Trophoblast cell (in vitro differentiated cells and primary cell): Measurements from ENCODE around the gene RNF175.

Experiments
- DNase-seq, 2 donors: peaks; one replicate each; pipeline ENCODE4 v3.0.0-alpha.2; 2016
- H2AFZ ChIP-seq: 2 replicates; pipeline ENCODE4 v1.6.1; 2013; ENCODE audit warnings: low read length, moderate library complexity, mild to moderate bottlenecking; ENCODE audit not compliant: insufficient read depth, poor library complexity
- H2AK5ac ChIP-seq: 2 replicates; pipeline ENCODE4 v1.6.1; 2013; ENCODE audit warnings: mild to moderate bottlenecking, low read length
- H2BK120ac ChIP-seq: 2 replicates; pipeline ENCODE4 v1.6.1; 2013; ENCODE audit warnings: low read length, mild to moderate bottlenecking, moderate library complexity; ENCODE audit not compliant: insufficient read depth, poor library complexity
- H2BK12ac ChIP-seq: 2 replicates; pipeline ENCODE4 v1.6.1; 2013; ENCODE audit warnings: mild to moderate bottlenecking, low read length, moderate library complexity
- H2BK5ac ChIP-seq: 2 replicates; pipeline ENCODE4 v1.6.1; 2013; ENCODE audit warnings: low read length, low read depth, moderate library complexity, mild to moderate bottlenecking; ENCODE audit not compliant: poor library complexity
- H3K14ac ChIP-seq: 2 replicates; pipeline ENCODE4 v1.6.1; 2013; ENCODE audit warnings: mild to moderate bottlenecking, low read length
- H3K18ac ChIP-seq: 2 replicates; pipeline ENCODE4 v1.6.1; 2013; ENCODE audit warnings: mild to moderate bottlenecking, low read length
- H3K23ac ChIP-seq: 2 replicates; pipeline ENCODE4 v1.6.1; 2013; ENCODE audit warnings: low read length
- H3K27ac ChIP-seq: 2 replicates; pipeline ENCODE4 v1.5.1; 2013; ENCODE audit warnings: low read depth, mild to moderate bottlenecking, inconsistent platforms, low read length, moderate library complexity
- H3K27me3 ChIP-seq: 2 replicates; pipeline ENCODE4 v1.6.1; 2013; ENCODE audit warnings: inconsistent platforms, mild to moderate bottlenecking, low read length, moderate library complexity; ENCODE audit not compliant: insufficient read depth
- H3K36me3 ChIP-seq, 2 experiments: 1 replicate in 1 of 2; 2 replicates in 1 of 2; pipeline ENCODE4 v1.6.1; 2013; ENCODE audit warnings: low read length in 2 of 2, mild to moderate bottlenecking in 2 of 2, moderate library complexity in 1 of 2; ENCODE audit not compliant: insufficient read depth in 2 of 2, control insufficient read depth in 1 of 2
- H3K4ac ChIP-seq: 2 replicates; pipeline ENCODE4 v1.6.1; 2013; ENCODE audit warnings: low read depth, mild to moderate bottlenecking, low read length, moderate library complexity
- H3K4me1 ChIP-seq, 2 experiments: 1 replicate in 1 of 2; 2 replicates in 1 of 2; pipeline ENCODE4 v1.6.1; 2013; ENCODE audit warnings: low read length in 2 of 2, mild to moderate bottlenecking in 2 of 2, moderate library complexity in 1 of 2; ENCODE audit not compliant: insufficient read depth in 2 of 2, control insufficient read depth in 1 of 2
- H3K4me2 ChIP-seq: 2 replicates; pipeline ENCODE4 v1.6.1; 2013; ENCODE audit warnings: inconsistent platforms, mild to moderate bottlenecking, low read length, moderate library complexity
- H3K4me3 ChIP-seq: 2 replicates; pipeline ENCODE4 v1.5.1; 2013; ENCODE audit warnings: mild to moderate bottlenecking, low read depth, low read length, inconsistent platforms
- H3K79me1 ChIP-seq: one replicate; pipeline ENCODE4 v1.6.1; 2013; ENCODE audit warnings: low read length
- H3K79me2 ChIP-seq: 2 replicates; pipeline ENCODE4 v1.6.1; 2013; ENCODE audit warnings: low read length, mild to moderate bottlenecking; ENCODE audit not compliant: control insufficient read depth, insufficient read depth, poor library complexity
- H3K9ac ChIP-seq: 2 replicates; pipeline ENCODE4 v1.6.1; 2013; ENCODE audit warnings: mild to moderate bottlenecking, low read length
- H3K9me3 ChIP-seq: 2 replicates; pipeline ENCODE4 v1.6.1; 2013; ENCODE audit warnings: low read depth, mild to moderate bottlenecking, control low read depth, inconsistent platforms, low read length; ENCODE audit not compliant: insufficient read depth
- H4K12ac ChIP-seq: 2 replicates; pipeline ENCODE4 v1.6.1; 2013; ENCODE audit warnings: low read depth, mild to moderate bottlenecking, low read length, moderate library complexity
- H4K8ac ChIP-seq: 2 replicates; pipeline ENCODE4 v1.6.1; 2013; ENCODE audit warnings: low read depth, mild to moderate bottlenecking, low read length, moderate library complexity
- H4K91ac ChIP-seq: one replicate; pipeline ENCODE4 v1.6.1; 2013; ENCODE audit warnings: low read depth, mild to moderate bottlenecking, low read length, moderate library complexity
- WGBS: extraction: QIAGEN DNeasy Blood & Tissue Kit; methylation state at CpG from one replicate; pipeline ENCODE4 v1.1.7; 2013; ENCODE audit warnings: missing lambda C conversion rate; ENCODE audit not compliant: insufficient read length, insufficient coverage; ENCODE audit errors: extremely low coverage; 5-methylcytosine and 5-hydroxymethylcytosine counted together

RNF175 gene

DNA sequence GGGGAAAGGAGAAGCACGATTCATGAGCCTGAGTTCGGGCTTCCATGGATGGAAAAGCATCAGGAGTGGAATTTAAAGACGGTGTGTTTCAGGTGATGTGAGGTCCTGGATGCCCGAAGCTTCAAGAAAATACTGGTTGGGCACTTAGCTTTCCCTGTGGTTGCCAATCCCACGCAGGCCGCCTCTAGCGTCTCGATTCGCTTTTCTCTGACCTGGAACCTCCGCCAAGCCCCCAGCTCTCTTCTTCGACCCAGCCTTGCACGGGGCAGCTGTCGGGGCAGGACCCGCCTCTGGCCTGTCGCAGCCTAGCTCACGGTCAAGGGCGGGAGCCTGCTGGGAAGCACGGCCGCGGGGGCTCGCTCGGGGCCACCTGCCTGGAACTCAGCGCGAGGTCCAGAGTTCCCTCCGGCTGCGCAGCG lies 76.1 kb downstream of the RNF175 start:
- Histone ChIP-seq H3K79me1 (no peaks in the 10 kb centered on the region), H3K27me3 (peaks cover 21% of the 10 kb centered on the region), H3K14ac (no peak overlapping the region), H4K12ac (no peak overlapping the region), H3K23ac (no peak overlapping the region), H3K4ac (no peak overlapping the region), H3K36me3 (no peaks in the 10 kb centered on the region), H3K27ac (no peak overlapping the region), H3K4me1 (peaks cover 11 to 13% of the 10 kb centered on the region in 2 experiments), H2BK5ac (no peak overlapping the region), H4K8ac (no peak overlapping the region), H4K91ac (no peak overlapping the region), H3K4me2 (peak overlapping the region; percentile 94), H3K79me2 (no peaks in the 10 kb centered on the region), H2AK5ac (no peak overlapping the region), H3K4me3 (peak overlapping the region; percentile 61), H2BK120ac (no peak overlapping the region), H2AFZ (peak overlapping the region; percentile 57), H3K9me3 (peaks cover 5% of the 10 kb centered on the region), H2BK12ac (no peak overlapping the region), H3K9ac (no peak overlapping the region), H3K18ac (no peak overlapping the region)
- no CpG with 5 or more reads among the region's 27 CpGs for WGBS
- no peak for DNase-seq

- peaks cover 1% of the 10 kb centered on the region for H3K9me3 ChIP-seq
- H3K27me3 ChIP-seq: peaks cover 13% of the 10 kb centered on the region
- H3K79me2 ChIP-seq: no peaks in the 10 kb centered on the region
- no peak overlapping the region for H3K14ac ChIP-seq
- H3K18ac ChIP-seq: no peak overlapping the region
- H2BK12ac ChIP-seq: no peak overlapping the region
- no peaks in the 10 kb centered on the region for H3K79me1 ChIP-seq
- H3K4me1 ChIP-seq: peaks cover 6 to 8% of the 10 kb centered on the region in 2 experiments
- no peak overlapping the region for H3K27ac ChIP-seq
- H2AK5ac ChIP-seq: no peak overlapping the region
- no peak for DNase-seq
- no peak overlapping the region for H3K23ac ChIP-seq
- H3K36me3 ChIP-seq: no peaks in the 10 kb centered on the region
- H4K91ac ChIP-seq: no peak overlapping the region
- no peak overlapping the region for H3K4me2 ChIP-seq
- no CpG with 5 or more reads among the region's 6 CpGs for WGBS
- H3K4ac ChIP-seq: no peak overlapping the region
- no peak overlapping the region for H4K12ac ChIP-seq
- no peak overlapping the region for H3K4me3 ChIP-seq
- H2AFZ ChIP-seq: no peak overlapping the region
- no peak overlapping the region for H2BK120ac ChIP-seq
- no peak overlapping the region for H4K8ac ChIP-seq
- no peak overlapping the region for H2BK5ac ChIP-seq
- H3K9ac ChIP-seq: no peak overlapping the region
These were observed 80.3 kb downstream of the RNF175 start for GRCh38 chr4:153679486-153679885.

DNA sequence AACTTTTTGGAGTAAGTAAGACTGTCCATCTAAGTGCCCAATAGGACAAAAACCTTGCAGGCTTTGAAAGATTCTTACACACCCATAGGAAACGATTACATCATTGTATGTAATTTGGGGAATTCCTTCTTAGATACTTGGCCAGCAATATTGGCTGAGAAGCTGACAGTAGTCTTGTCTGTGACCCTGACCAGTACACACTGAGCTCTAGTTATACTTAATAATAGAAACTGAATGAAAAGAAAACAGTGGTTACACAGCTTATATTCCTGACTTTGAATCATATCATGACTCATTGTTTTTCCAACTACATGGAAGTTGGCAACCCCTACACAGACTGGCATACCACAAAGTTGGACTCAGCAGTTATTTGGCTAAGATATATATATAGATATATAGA lies 82.8 kb downstream of the RNF175 start:
- Histone ChIP-seq H3K14ac (no peak overlapping the region), H3K27me3 (no peaks in the 10 kb centered on the region), H4K8ac (no peak overlapping the region), H2BK120ac (no peak overlapping the region), H3K79me2 (no peaks in the 10 kb centered on the region), H3K36me3 (no peaks in the 10 kb centered on the region), H3K79me1 (no peaks in the 10 kb centered on the region), H2AFZ (no peak overlapping the region), H3K27ac (no peak overlapping the region), H3K23ac (no peak overlapping the region), H3K9ac (no peak overlapping the region), H4K91ac (no peak overlapping the region), H2BK5ac (no peak overlapping the region), H3K4me2 (no peak overlapping the region), H4K12ac (no peak overlapping the region), H3K4me3 (no peak overlapping the region), H2AK5ac (no peak overlapping the region), H3K18ac (no peak overlapping the region), H3K4ac (no peak overlapping the region), H2BK12ac (no peak overlapping the region), H3K9me3 (no peaks in the 10 kb centered on the region), H3K4me1 (no peaks in the 10 kb centered on the region)
- DNase-seq: peak in 1 of 2 donors; percentile 32
- WGBS: no CpG with 5 or more reads among the region's 1 CpG

- Histone ChIP-seq H3K4me2 (no peak overlapping the region), H2BK12ac (no peak overlapping the region), H3K36me3 (no peaks in the 10 kb centered on the region), H3K27ac (no peak overlapping the region), H2AK5ac (no peak overlapping the region), H4K12ac (no peak overlapping the region), H4K91ac (no peak overlapping the region), H2AFZ (no peak overlapping the region), H3K4me1 (no peaks in the 10 kb centered on the region), H2BK120ac (no peak overlapping the region), H3K4ac (no peak overlapping the region), H3K9me3 (no peaks in the 10 kb centered on the region), H3K27me3 (no peaks in the 10 kb centered on the region), H2BK5ac (no peak overlapping the region), H4K8ac (no peak overlapping the region), H3K4me3 (no peak overlapping the region), H3K18ac (no peak overlapping the region), H3K23ac (no peak overlapping the region), H3K9ac (no peak overlapping the region), H3K79me2 (no peaks in the 10 kb centered on the region), H3K79me1 (no peaks in the 10 kb centered on the region), H3K14ac (no peak overlapping the region)
- no peak for DNase-seq
- no CpG with 5 or more reads among the region's 5 CpGs for WGBS
These were observed 83.3 kb downstream of the RNF175 start for GRCh38 chr4:153676486-153676885.
